Muscle layer of colon (tissue), 2 donors: ENCODE measurements around the gene SDC1.

Source experiments
- H3K27ac ChIP-seq: one replicate; pipeline ENCODE4 v1.7.0; 2013; ENCODE audit warnings: low read depth, mild to moderate bottlenecking, low read length, moderate library complexity
- H3K27me3 ChIP-seq, 2 donors: one replicate each; pipeline ENCODE4 v1.7.0; 2013; ENCODE audit warnings: low read length in 2 of 2, mild to moderate bottlenecking in 2 of 2; ENCODE audit not compliant: insufficient read depth in 2 of 2, control insufficient read depth in 1 of 2
- H3K36me3 ChIP-seq: one replicate; pipeline ENCODE4 v1.7.0; 2013; ENCODE audit warnings: mild to moderate bottlenecking, low read length; ENCODE audit not compliant: insufficient read depth
- H3K4me1 ChIP-seq: one replicate; pipeline ENCODE4 v1.7.0; 2013; ENCODE audit warnings: mild to moderate bottlenecking, low read length; ENCODE audit not compliant: insufficient read depth
- H3K4me3 ChIP-seq, 2 donors: one replicate each; pipeline ENCODE4 v1.7.0; 2013; ENCODE audit warnings: low read length in 2 of 2, low read depth in 1 of 2, mild to moderate bottlenecking in 1 of 2, moderate library complexity in 1 of 2
- H3K9ac ChIP-seq: one replicate; pipeline ENCODE4 v1.7.0; 2013; ENCODE audit warnings: low read length
- H3K9me3 ChIP-seq: one replicate; pipeline ENCODE4 v1.7.0; 2013; ENCODE audit warnings: mild to moderate bottlenecking, low read length
- donor health status: abdominal sarcoma.
- donor health status: Adenocarcinoma of cecum.

Gene SDC1

GRCh38 chr2:20169796-20170703 is 54.9 kb downstream of the SDC1 start:
- H3K27ac ChIP-seq, result no peak overlapping the region
- no peak overlapping the region for H3K9ac ChIP-seq
- no peak overlapping the region for H3K4me3 ChIP-seq
- peaks cover 0 to 4% of the 10 kb centered on the region in 2 donors for H3K27me3 ChIP-seq
- no peaks in the 10 kb centered on the region for H3K9me3 ChIP-seq
- no peaks in the 10 kb centered on the region for H3K4me1 ChIP-seq
- H3K36me3 ChIP-seq, result no peaks in the 10 kb centered on the region

- H3K4me1 ChIP-seq, result no peaks in the 10 kb centered on the region
- peaks cover 0 to 4% of the 10 kb centered on the region in 2 donors for H3K27me3 ChIP-seq
- no peaks in the 10 kb centered on the region for H3K9me3 ChIP-seq
- H3K27ac ChIP-seq, result no peak overlapping the region
- no peak overlapping the region for H3K4me3 ChIP-seq
- H3K36me3 ChIP-seq, result no peaks in the 10 kb centered on the region
- no peak overlapping the region for H3K9ac ChIP-seq
Observed at GRCh38 chr2:20168727-20169696, 55.9 kb downstream of the SDC1 start.

- peaks cover 0 to 4% of the 10 kb centered on the region in 2 donors for H3K27me3 ChIP-seq
- H3K27ac ChIP-seq, result no peak overlapping the region
- H3K4me1 ChIP-seq, result no peaks in the 10 kb centered on the region
- H3K36me3 ChIP-seq, result no peaks in the 10 kb centered on the region
- H3K9me3 ChIP-seq, result no peaks in the 10 kb centered on the region
- H3K4me3 ChIP-seq, result no peak overlapping the region
- no peak overlapping the region for H3K9ac ChIP-seq
Observed at GRCh38 chr2:20168048-20168726, 56.7 kb downstream of the SDC1 start.

- peaks cover 0 to 4% of the 10 kb centered on the region in 2 donors for H3K27me3 ChIP-seq
- H3K27ac ChIP-seq, result no peak overlapping the region
- H3K36me3 ChIP-seq, result no peaks in the 10 kb centered on the region
- no peaks in the 10 kb centered on the region for H3K4me1 ChIP-seq
- H3K9ac ChIP-seq, result no peak overlapping the region
- no peak overlapping the region for H3K4me3 ChIP-seq
- H3K9me3 ChIP-seq, result no peaks in the 10 kb centered on the region
Observed at GRCh38 chr2:20167356-20167755, 57.6 kb downstream of the SDC1 start.

GRCh38 chr2:20165677-20166509 is 59.0 kb downstream of the SDC1 start:
- H3K9me3 ChIP-seq, result no peaks in the 10 kb centered on the region
- no peaks in the 10 kb centered on the region for H3K4me1 ChIP-seq
- no peak overlapping the region for H3K9ac ChIP-seq
- no peak overlapping the region for H3K4me3 ChIP-seq
- no peak overlapping the region for H3K27ac ChIP-seq
- peaks cover 0 to 4% of the 10 kb centered on the region in 2 donors for H3K27me3 ChIP-seq
- no peaks in the 10 kb centered on the region for H3K36me3 ChIP-seq

- H3K27me3 ChIP-seq, result peaks cover 0 to 4% of the 10 kb centered on the region in 2 donors
- H3K36me3 ChIP-seq, result no peaks in the 10 kb centered on the region
- H3K27ac ChIP-seq, result no peak overlapping the region
- no peak overlapping the region for H3K9ac ChIP-seq
- no peak overlapping the region for H3K4me3 ChIP-seq
- H3K4me1 ChIP-seq, result no peaks in the 10 kb centered on the region
- no peaks in the 10 kb centered on the region for H3K9me3 ChIP-seq
Observed at GRCh38 chr2:20164734-20165478, 60.0 kb downstream of the SDC1 start.

- Histone ChIP-seq H3K27ac (no peak overlapping the region), H3K4me3 (no peak overlapping the region), H3K36me3 (no peaks in the 10 kb centered on the region), H3K27me3 (peaks cover 0 to 4% of the 10 kb centered on the region in 2 donors), H3K4me1 (no peaks in the 10 kb centered on the region), H3K9ac (no peak overlapping the region), H3K9me3 (no peaks in the 10 kb centered on the region)
Observed at GRCh38 chr2:20164061-20164733, 60.7 kb downstream of the SDC1 start.

GRCh38 chr2:20159411-20160070 is 65.4 kb downstream of the SDC1 start:
- Histone ChIP-seq H3K4me3 (no peak overlapping the region), H3K27me3 (no peaks in the 10 kb centered on the region), H3K4me1 (no peaks in the 10 kb centered on the region), H3K27ac (no peak overlapping the region), H3K9me3 (no peaks in the 10 kb centered on the region), H3K36me3 (no peaks in the 10 kb centered on the region), H3K9ac (no peak overlapping the region)

- no peaks in the 10 kb centered on the region for H3K4me1 ChIP-seq
- H3K27ac ChIP-seq, result no peak overlapping the region
- no peaks in the 10 kb centered on the region for H3K27me3 ChIP-seq
- no peak overlapping the region for H3K9ac ChIP-seq
- no peaks in the 10 kb centered on the region for H3K36me3 ChIP-seq
- H3K4me3 ChIP-seq, result no peak overlapping the region
- H3K9me3 ChIP-seq, result no peaks in the 10 kb centered on the region
Observed at GRCh38 chr2:20157193-20157891, 67.6 kb downstream of the SDC1 start.
